NCI-H748 treated with DMSO at 0.1 percent for 48 hours (cell line): Measurements from ENCODE around the gene PIGB.
"Not testable (repeated sequence)": the region's sequence is repeated elsewhere in the genome, so short reads cannot be mapped to it uniquely, and the experiment has no call there.

Source experiments
- DNase-seq: peaks from one replicate; lab custom pipeline; 2025; lab: John Stamatoyannopoulos, UW

Gene PIGB

GRCh38 chr15:55381595-55381994, 62.6 kb downstream of the PIGB start:
- DNase-seq, result no peak

DNA sequence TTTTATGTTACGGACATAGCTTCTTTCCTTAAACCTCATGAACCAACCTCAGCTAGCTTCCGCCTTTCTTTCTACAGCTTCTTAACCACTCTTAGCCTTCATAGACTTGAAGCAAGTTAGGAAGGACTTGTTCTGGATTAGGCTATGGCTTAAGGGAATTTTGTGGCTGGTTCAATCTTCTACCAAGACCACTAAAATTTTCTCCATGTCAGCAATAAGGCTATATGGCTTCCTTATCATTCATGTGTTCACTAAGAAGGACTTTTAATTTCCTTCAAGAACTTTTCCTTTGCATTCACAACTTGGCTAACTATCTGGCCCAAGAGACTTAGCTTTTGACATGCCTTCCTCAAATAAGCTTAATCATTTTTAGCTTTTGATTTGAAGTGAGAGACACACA, 64.7 kb downstream of the PIGB start:
- DNase-seq, result no peak

DNA sequence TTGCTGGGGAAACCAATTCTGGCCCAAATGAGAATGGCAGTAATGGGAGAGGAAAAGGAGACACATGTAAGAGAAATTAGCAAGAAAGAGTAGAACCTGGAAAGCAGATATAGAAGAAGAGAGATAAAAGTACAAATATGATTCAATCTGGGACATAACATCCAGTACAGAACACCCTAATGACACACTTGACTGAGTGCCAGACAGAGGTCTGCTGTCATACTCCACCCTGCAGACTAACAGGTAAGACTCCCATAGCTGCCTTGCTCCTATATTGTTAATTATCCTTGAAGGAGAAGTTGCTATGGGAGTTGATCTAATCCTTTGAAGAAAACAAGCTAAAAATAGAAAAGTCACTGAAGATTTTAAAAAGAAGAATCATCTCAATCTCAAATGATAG, 68.0 kb downstream of the PIGB start:
- no peak for DNase-seq

GRCh38 chr15:55389264-55389607, 70.2 kb downstream of the PIGB start:
- DNase-seq, result no peak

GRCh38 chr15:55394694-55395093, 75.7 kb downstream of the PIGB start:
- no peak for DNase-seq

GRCh38 chr15:55398243-55398642, 79.2 kb downstream of the PIGB start:
- DNase-seq, result no peak

DNA sequence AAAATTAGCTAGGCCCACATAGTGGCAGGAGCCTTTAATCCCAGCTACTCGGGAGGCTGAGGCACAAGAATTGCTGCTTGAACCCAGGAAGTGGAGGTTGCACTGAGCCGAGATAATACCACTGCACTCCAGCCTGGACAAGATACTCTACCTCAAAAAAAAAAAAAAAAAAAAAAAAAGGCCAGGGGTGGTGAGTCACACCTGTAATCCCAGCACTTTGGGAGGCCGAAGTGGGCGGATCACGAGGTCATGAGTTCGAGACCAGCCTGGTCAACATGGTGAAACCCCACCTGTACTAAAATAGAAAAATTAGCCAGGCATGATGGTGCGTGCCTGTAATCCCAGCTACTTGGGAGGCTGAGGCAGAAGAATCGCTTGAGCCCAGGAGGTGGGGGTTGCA, 81.0 kb downstream of the PIGB start:
- DNase-seq, result not testable (repeated sequence)

DNA sequence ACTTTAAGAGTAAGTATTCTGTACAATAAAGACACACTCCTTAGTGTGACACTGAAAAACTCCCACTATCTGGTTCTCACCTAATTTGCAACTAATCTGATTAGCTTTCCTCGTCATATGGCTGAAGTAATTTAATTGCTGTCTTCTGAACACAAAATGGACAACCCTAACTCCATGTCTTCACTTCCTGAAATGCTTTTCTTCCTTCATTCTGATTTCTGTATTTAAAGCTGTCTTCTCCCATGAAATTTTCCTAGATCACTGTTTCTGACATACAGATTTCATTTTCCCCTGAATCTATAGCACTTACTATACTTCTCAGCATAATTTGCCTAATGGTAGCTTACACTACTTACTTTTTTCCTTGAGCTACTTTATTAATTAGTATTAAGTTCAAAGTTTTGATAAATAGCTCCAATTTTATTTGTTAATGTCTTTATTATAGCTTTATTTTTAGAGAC, 82.8 kb downstream of the PIGB start:
- DNase-seq, result no peak

GRCh38 chr15:55402707-55403106, 83.7 kb downstream of the PIGB start:
- DNase-seq, result no peak

DNA sequence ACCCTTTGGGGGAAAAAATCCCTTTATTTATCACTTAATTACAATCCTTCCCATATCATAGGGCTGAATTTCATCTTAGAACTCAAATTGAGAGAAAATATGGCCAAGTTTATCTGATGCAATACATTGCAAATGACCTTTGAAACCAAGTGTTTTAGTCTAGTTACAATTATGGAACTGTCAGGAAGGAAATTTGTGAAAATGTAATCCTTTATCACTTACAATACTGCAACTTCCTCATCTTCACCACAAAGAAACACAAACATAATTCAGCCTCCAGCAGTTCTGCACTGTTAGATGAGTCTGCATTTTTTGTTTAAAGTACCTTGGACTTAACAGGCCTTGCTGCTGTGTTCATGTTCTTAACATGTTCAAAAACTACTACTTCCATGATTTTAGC, 84.5 kb downstream of the PIGB start:
- DNase-seq, result no peak
